Esophagus (tissue), 2 donors: ENCODE data around the gene GDE1. TPM values are rescaled to one million over a fixed set of nuclear protein-coding genes. Genes with fewer than 3 reads are reported as not detected.

Experiments
- H3K27ac ChIP-seq, 2 donors: one replicate each; pipeline ENCODE4 v1.5.1; 2013; ENCODE audit warnings: low read depth in 2 of 2, mild to moderate bottlenecking in 2 of 2, inconsistent platforms in 1 of 2, low read length in 1 of 2, moderate library complexity in 1 of 2
- H3K27me3 ChIP-seq, 2 donors: one replicate each; pipeline ENCODE4 v1.6.1; 2013; ENCODE audit warnings: low read length in 2 of 2, control low read depth in 1 of 2, mild to moderate bottlenecking in 1 of 2; ENCODE audit not compliant: insufficient read depth in 2 of 2, control insufficient read depth in 1 of 2
- H3K36me3 ChIP-seq, 2 donors: one replicate each; pipeline ENCODE4 v1.6.1; 2013; ENCODE audit warnings: low read length in 1 of 2; ENCODE audit not compliant: control insufficient read depth in 2 of 2, insufficient read depth in 2 of 2
- H3K4me1 ChIP-seq, 2 donors: one replicate each; pipeline ENCODE4 v1.6.1; 2013; ENCODE audit warnings: low read length in 1 of 2; ENCODE audit not compliant: control insufficient read depth in 2 of 2, insufficient read depth in 2 of 2
- H3K4me3 ChIP-seq, 2 donors: one replicate each; pipeline ENCODE4 v1.5.1; 2013; ENCODE audit warnings: low read length in 2 of 2, mild to moderate bottlenecking in 2 of 2, low read depth in 1 of 2, moderate library complexity in 1 of 2
- H3K9me3 ChIP-seq, 2 donors: one replicate each; pipeline ENCODE4 v1.6.1; 2013; ENCODE audit warnings: mild to moderate bottlenecking in 2 of 2, low read depth in 1 of 2, low read length in 1 of 2, moderate library complexity in 1 of 2; ENCODE audit not compliant: control insufficient read depth in 2 of 2, insufficient read depth in 1 of 2
- WGBS, 2 donors: extraction: QIAGEN DNeasy Blood & Tissue Kit; methylation state at CpG; one replicate each; pipeline ENCODE4 v1.1.7; 2013; 5-methylcytosine and 5-hydroxymethylcytosine counted together
- polyA plus RNA-seq, 2 donors: library from polyadenylated mRNA; stranded (reverse); fragments of 200-250 nt; gene quantifications; one replicate each; pipeline ENCODE4 v1.2.3, GENCODE V29; 2013
- donor health status: healthy with polysubstance abuse.
- donor health status: Bipolar disorder and iron deficiency.

The GDE1 gene, protein sequence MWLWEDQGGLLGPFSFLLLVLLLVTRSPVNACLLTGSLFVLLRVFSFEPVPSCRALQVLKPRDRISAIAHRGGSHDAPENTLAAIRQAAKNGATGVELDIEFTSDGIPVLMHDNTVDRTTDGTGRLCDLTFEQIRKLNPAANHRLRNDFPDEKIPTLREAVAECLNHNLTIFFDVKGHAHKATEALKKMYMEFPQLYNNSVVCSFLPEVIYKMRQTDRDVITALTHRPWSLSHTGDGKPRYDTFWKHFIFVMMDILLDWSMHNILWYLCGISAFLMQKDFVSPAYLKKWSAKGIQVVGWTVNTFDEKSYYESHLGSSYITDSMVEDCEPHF
- polyA plus RNA-seq, result 10 to 100 TPM; 21.4 to 28.9 TPM

DNA sequence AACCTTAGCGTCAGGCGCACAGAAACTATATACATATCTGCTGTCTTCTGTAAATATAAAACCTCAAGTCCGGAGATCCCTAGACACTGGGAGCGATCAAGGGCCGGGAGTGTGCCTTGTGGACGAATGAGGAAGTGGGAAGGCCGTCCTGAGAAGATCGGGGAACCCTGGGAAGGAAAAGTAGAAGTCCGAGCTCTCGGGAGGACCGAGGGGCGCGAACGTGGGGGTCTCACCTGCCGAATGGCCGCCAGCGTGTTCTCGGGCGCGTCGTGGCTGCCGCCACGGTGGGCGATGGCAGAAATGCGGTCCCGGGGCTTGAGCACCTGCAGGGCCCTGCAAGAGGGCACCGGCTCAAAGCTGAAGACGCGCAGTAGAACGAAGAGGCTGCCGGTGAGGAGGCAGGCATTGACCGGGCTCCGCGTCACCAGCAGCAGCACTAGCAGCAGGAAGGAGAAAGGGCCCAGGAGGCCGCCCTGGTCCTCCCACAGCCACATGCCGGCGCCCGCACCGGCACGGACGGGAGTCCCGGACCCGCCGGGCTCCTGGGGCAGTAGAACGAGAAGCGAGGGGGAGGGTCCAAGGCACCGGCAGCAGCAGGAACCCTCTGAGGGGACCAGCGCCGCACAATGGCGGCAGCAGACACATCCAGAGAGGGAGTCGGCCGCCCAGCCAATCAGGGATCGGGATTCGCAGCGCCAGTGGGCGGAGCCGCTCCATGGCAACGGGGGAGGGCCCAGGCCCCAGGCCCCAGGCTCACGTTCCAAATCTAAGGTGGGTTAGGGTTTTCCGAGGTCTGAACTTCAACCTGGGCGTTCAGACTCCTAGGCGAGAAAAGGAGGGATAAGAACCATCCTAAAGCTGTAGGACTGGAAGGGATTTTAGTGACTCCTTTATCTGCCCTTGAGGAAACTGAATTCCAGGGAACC is at the start of gene GDE1:
Gene GDE1 (minus strand): TSS at position 628 of the 926 bp plus-strand sequence. CDS start 134 bp downstream, at position 494.
- Histone ChIP-seq H3K4me1 (peaks cover 0 to 2% of the 10 kb centered on the region in 2 donors), H3K4me3 (peak within 1 kb of the TSS; percentile 88 to 94), H3K27me3 (no peaks in the 10 kb centered on the region), H3K9me3 (no peaks in the 10 kb centered on the region), H3K36me3 (peaks cover 0 to 3% of the 10 kb centered on the region in 2 donors), H3K27ac (peak within 1 kb of the TSS; percentile 97 to 98)
- 0 to 1% methylated on average over 53 to 62 of the region's 62 CpGs for WGBS, 2 donors

DNA sequence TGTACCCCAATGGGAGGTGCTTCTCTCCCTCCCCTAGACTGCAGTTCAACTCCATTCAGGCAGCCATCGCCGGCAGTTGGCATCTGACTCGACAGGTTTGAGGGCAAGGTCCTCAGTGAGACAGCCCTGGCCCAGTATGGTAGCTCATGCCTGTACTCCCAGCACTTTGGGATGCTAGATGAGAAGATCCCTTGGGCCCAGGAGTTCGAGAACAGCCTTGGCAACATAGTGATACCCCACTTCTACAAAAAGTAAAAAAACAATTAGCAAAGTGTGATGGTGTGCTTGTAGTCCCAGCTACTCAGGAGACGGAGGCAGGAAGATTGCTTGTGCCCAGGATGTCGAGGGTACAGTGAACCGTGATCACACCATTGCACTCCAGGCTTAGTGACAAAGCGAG is 45.7 kb upstream of the GDE1 start:
- Histone ChIP-seq H3K4me3 (no peak overlapping the region), H3K27ac (no peak overlapping the region), H3K27me3 (no peaks in the 10 kb centered on the region), H3K36me3 (peaks cover 0 to 10% of the 10 kb centered on the region in 2 donors), H3K9me3 (no peaks in the 10 kb centered on the region), H3K4me1 (no peaks in the 10 kb centered on the region)
- 84 to 90% methylated on average over 8 of the region's 8 CpGs for WGBS, 2 donors

DNA sequence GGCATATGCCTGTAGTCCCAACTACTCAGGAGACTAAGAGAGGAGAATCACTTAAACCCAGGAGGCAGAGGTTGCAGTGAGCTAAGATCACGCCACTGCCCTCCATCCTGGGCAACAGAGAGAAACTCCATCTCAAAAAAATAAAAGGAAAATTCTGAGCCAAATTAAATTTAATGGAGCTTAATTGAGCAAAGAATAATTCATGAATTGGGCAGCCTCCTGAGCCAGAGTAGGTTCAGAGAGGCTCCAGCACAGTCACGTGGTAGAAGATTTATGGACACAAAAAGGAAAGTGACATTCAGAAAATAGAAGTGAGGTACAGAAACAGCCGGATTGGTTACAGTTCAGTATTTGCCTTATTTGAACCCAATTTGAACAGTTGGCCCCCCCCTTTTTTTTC is 44.5 kb upstream of the GDE1 start:
- H3K9me3 ChIP-seq, result no peaks in the 10 kb centered on the region
- no peak overlapping the region for H3K27ac ChIP-seq
- peaks cover 0 to 10% of the 10 kb centered on the region in 2 donors for H3K36me3 ChIP-seq
- no peaks in the 10 kb centered on the region for H3K27me3 ChIP-seq
- no peak overlapping the region for H3K4me3 ChIP-seq
- 95 to 96% methylated on average over 3 of the region's 3 CpGs for WGBS, 2 donors
- H3K4me1 ChIP-seq, result no peaks in the 10 kb centered on the region

DNA sequence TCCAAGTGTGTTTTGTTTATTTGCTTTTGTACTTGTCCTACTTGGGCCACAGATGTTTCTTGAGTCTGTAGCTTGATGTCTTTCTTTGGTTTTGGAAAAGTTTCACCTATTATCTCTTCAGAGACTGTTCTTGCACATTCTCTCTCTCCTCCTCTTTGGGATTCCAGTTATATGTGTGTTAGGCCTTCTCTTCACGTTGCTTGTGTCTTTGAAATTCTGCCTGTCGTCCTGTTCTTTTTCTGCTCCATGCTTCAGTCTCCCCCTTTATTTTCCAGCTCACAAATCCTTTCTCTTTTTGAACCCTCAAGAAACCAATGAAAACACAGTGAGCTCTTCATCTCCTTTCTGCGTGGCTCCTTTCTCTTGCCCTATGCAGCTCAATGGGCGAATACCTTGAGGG is 41.5 kb upstream of the GDE1 start:
- Histone ChIP-seq H3K27ac (no peak overlapping the region), H3K9me3 (no peaks in the 10 kb centered on the region), H3K4me1 (no peaks in the 10 kb centered on the region), H3K27me3 (no peaks in the 10 kb centered on the region), H3K36me3 (peaks cover 0 to 4% of the 10 kb centered on the region in 2 donors), H3K4me3 (no peak overlapping the region)
- 85 to 96% methylated on average over 4 of the region's 4 CpGs for WGBS, 2 donors

DNA sequence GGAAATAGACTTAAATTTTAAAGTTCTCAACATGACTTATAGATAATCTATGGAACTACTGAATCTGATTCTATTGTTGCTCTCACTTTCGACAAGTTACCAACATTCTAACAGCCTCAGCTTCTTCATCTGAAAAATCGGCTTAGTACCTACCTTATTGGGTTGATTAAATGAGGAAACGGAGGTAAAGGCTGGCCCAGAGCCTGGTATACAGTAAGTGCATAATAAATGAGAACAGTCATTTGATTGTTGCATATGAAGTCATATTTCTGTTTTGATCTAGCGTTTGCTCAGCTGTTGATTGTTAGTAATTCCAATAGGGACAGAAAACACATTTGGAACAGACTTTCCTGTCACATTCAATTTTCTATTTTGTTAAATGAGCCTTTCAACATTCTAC is 38.2 kb upstream of the GDE1 start:
- H3K4me3 ChIP-seq, result no peak overlapping the region
- no peaks in the 10 kb centered on the region for H3K27me3 ChIP-seq
- H3K36me3 ChIP-seq, result no peaks in the 10 kb centered on the region
- H3K27ac ChIP-seq, result no peak overlapping the region
- 93 to 96% methylated on average over 4 of the region's 4 CpGs for WGBS, 2 donors
- no peaks in the 10 kb centered on the region for H3K9me3 ChIP-seq
- H3K4me1 ChIP-seq, result peaks cover 2 to 4% of the 10 kb centered on the region in 2 donors

DNA sequence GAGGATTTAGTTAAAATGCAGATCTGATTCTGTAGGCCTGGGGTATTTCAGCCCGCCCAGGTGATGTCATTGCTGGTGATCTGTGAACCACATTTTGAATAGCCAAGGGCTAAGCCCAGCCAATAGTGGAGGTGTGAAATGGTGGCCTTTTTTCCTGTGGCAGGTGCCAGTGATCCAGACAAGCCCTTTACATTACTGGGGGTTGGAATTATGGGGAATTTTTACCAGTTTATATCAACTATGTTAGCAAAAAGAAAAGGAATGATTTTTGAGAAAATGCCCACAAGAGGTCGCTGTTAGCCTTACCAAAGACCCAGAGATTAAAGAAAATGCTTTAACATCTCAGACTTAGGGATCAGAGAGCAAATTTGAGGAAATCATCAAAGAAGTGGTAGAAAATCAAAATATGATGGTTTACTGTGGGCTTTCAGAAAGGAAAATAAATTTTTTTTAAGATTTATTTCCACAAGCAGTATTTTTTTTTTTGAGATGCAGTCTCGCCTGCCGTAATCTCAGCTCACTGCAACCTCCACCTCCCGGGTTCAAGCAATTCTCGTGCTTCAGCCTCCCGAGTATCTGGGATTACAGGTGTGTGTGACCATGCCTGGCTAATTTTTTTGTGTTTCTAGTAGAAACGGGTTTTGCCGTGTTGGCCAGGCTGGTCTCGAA is 37.5 kb upstream of the GDE1 start:
- Histone ChIP-seq H3K9me3 (no peaks in the 10 kb centered on the region), H3K4me1 (peaks cover 2 to 4% of the 10 kb centered on the region in 2 donors), H3K27ac (no peak overlapping the region), H3K4me3 (no peak overlapping the region), H3K36me3 (no peaks in the 10 kb centered on the region), H3K27me3 (no peaks in the 10 kb centered on the region)
- WGBS, 2 donors, result 70 to 72% methylated on average over 10 of the region's 10 CpGs

DNA sequence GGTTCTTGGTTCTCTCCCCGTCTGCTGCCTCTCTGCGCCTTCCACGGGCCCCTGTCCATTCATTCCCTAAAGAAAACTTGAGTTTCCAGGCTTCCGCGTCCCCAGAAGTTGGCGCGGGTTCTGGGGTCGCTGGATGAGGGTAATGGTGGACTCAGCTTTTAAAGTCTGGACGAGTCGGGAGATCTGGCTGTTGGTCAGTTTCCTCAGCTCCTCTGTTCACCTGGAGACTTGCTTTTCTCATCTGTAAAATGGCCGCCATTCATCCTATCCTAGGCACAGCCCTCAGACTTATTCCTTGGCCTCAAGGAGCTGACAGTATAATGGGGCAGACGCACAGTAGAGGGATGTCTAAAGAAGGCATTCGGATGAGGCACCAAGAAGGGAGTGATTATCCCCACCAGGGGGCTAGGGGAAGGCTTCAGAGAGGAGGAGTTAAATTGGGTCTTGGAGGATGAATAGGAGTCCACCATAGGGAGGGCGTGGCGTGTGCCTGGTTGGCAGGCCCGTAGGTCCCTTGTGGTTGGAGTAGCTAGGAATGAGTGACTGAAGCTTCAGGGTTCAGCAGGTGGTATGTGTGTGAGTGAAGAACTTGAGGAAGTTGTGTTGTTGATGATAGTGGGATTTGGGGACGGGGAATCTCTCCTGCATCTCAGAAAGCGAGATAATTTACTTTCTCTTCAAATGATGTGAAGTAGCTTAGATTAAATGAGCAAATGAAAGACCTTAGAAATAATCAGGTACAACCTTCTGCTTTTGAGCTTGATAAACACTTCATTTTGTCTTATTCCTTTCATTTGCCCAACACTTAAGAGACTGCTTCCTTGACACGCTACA is 34.3 kb upstream of the GDE1 start:
- Histone ChIP-seq H3K4me1 (peaks cover 2 to 4% of the 10 kb centered on the region in 2 donors), H3K27me3 (no peaks in the 10 kb centered on the region), H3K27ac (peak overlapping the region; percentile 74 to 93), H3K36me3 (no peaks in the 10 kb centered on the region), H3K4me3 (peak overlapping the region; percentile 70 to 79), H3K9me3 (no peaks in the 10 kb centered on the region)
- 32% methylated on average over 19 of the region's 19 CpGs for WGBS, 2 donors

DNA sequence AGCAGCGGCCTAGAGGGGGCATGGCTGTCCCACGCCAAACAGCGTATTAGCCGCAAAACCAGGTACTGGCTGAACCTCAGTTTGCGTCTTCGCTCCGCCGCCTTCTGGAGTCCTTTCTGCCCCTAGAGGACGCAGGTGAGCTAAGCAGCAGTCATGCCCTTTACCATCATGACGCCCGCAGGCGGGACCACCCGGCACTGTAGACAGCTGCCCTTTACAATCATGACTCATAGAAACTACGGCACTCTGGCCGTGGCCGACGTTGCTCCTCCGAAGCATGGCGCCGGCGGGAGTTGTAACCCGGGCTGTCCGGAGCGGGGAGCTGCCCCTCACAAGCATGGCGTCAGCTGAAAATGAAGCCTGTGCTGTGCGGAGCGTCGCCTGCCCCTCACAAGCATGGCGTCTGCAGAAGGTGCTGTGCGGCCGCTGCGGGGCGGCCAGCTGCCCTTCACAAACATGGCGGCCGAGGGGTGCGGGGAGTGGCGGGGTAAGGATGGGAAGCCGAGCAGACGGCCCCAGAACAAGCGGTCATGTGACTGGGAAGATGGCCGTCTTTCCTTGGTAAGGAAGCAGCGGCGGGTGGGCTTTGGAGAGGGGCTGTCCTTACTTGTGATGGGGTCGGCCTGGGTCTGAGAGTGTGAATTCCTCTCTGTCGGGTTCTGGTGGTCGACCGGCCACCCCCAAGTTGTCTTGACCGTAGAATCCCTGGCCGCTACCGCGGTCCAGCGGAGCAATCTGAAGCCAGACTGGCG is 33.5 kb upstream of the GDE1 start, which contains the start of gene VPS35L:
Gene VPS35L (plus strand): TSS at position 518 of the 752 bp plus-strand sequence. CDS start 27 bp downstream, at position 545.
- peak within 1 kb of the TSS; percentile 88 to 93 for H3K27ac ChIP-seq
- H3K4me3 ChIP-seq, result peak within 1 kb of the TSS; percentile 70 to 79
- no peaks in the 10 kb centered on the region for H3K36me3 ChIP-seq
- peaks cover 2 to 4% of the 10 kb centered on the region in 2 donors for H3K4me1 ChIP-seq
- H3K27me3 ChIP-seq, result no peaks in the 10 kb centered on the region
- WGBS, 2 donors, result 1% methylated on average over 53 of the region's 53 CpGs
- H3K9me3 ChIP-seq, result no peaks in the 10 kb centered on the region
